ENCODE measurements around the gene SLAMF8. TPM values are rescaled to one million over a fixed set of nuclear protein-coding genes. Genes with fewer than 3 reads are reported as not detected.

The SLAMF8 gene
- total and polyA plus RNA-seq, 2 of the 8 experiments (the other 6 are each of a cell fraction or from before 2014, with no cell fraction given) = not detected

DNA sequence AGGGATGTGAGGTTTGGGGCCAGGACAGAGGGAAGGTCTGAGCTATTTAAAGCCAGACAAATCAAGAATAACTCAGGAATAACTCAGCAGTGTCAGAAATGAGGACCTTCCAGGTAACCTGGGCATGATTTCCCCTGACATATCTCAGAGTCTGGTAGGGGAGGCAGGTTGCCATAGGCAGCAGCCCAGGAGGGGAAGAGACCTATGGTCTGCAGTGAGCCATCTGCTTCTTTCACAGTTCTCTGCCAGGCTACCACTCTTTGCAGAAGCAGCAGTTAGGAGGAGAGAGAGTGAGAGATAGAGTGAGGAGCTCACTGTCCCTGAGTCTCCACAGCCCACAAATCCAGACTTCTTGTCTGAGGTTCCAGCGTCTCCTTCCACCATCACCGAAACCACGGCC is 42.1 kb downstream of the SLAMF8 start (continued):
- TF ChIP-seq, protein P1, sequence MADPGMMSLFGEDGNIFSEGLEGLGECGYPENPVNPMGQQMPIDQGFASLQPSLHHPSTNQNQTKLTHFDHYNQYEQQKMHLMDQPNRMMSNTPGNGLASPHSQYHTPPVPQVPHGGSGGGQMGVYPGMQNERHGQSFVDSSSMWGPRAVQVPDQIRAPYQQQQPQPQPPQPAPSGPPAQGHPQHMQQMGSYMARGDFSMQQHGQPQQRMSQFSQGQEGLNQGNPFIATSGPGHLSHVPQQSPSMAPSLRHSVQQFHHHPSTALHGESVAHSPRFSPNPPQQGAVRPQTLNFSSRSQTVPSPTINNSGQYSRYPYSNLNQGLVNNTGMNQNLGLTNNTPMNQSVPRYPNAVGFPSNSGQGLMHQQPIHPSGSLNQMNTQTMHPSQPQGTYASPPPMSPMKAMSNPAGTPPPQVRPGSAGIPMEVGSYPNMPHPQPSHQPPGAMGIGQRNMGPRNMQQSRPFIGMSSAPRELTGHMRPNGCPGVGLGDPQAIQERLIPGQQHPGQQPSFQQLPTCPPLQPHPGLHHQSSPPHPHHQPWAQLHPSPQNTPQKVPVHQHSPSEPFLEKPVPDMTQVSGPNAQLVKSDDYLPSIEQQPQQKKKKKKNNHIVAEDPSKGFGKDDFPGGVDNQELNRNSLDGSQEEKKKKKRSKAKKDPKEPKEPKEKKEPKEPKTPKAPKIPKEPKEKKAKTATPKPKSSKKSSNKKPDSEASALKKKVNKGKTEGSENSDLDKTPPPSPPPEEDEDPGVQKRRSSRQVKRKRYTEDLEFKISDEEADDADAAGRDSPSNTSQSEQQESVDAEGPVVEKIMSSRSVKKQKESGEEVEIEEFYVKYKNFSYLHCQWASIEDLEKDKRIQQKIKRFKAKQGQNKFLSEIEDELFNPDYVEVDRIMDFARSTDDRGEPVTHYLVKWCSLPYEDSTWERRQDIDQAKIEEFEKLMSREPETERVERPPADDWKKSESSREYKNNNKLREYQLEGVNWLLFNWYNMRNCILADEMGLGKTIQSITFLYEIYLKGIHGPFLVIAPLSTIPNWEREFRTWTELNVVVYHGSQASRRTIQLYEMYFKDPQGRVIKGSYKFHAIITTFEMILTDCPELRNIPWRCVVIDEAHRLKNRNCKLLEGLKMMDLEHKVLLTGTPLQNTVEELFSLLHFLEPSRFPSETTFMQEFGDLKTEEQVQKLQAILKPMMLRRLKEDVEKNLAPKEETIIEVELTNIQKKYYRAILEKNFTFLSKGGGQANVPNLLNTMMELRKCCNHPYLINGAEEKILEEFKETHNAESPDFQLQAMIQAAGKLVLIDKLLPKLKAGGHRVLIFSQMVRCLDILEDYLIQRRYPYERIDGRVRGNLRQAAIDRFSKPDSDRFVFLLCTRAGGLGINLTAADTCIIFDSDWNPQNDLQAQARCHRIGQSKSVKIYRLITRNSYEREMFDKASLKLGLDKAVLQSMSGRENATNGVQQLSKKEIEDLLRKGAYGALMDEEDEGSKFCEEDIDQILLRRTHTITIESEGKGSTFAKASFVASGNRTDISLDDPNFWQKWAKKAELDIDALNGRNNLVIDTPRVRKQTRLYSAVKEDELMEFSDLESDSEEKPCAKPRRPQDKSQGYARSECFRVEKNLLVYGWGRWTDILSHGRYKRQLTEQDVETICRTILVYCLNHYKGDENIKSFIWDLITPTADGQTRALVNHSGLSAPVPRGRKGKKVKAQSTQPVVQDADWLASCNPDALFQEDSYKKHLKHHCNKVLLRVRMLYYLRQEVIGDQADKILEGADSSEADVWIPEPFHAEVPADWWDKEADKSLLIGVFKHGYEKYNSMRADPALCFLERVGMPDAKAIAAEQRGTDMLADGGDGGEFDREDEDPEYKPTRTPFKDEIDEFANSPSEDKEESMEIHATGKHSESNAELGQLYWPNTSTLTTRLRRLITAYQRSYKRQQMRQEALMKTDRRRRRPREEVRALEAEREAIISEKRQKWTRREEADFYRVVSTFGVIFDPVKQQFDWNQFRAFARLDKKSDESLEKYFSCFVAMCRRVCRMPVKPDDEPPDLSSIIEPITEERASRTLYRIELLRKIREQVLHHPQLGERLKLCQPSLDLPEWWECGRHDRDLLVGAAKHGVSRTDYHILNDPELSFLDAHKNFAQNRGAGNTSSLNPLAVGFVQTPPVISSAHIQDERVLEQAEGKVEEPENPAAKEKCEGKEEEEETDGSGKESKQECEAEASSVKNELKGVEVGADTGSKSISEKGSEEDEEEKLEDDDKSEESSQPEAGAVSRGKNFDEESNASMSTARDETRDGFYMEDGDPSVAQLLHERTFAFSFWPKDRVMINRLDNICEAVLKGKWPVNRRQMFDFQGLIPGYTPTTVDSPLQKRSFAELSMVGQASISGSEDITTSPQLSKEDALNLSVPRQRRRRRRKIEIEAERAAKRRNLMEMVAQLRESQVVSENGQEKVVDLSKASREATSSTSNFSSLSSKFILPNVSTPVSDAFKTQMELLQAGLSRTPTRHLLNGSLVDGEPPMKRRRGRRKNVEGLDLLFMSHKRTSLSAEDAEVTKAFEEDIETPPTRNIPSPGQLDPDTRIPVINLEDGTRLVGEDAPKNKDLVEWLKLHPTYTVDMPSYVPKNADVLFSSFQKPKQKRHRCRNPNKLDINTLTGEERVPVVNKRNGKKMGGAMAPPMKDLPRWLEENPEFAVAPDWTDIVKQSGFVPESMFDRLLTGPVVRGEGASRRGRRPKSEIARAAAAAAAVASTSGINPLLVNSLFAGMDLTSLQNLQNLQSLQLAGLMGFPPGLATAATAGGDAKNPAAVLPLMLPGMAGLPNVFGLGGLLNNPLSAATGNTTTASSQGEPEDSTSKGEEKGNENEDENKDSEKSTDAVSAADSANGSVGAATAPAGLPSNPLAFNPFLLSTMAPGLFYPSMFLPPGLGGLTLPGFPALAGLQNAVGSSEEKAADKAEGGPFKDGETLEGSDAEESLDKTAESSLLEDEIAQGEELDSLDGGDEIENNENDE (IDR thresholded peaks at IDR 0.05; ENCODE audit: insufficient replicate concordance, low read length) = no peak
- TF ChIP-seq RAD21 (IDR thresholded peaks at IDR 0.05 in 1 of 2, conservative IDR thresholded peaks at IDR 0.05 in 1 of 2; ENCODE audit: low read depth in 2 of 2, low read length in 2 of 2) = no peak
- TF ChIP-seq, protein P2, sequence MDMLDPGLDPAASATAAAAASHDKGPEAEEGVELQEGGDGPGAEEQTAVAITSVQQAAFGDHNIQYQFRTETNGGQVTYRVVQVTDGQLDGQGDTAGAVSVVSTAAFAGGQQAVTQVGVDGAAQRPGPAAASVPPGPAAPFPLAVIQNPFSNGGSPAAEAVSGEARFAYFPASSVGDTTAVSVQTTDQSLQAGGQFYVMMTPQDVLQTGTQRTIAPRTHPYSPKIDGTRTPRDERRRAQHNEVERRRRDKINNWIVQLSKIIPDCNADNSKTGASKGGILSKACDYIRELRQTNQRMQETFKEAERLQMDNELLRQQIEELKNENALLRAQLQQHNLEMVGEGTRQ (IDR thresholded peaks at IDR 0.05; ENCODE audit: low read length) = no peak
- TF ChIP-seq CHD1 (IDR thresholded peaks at IDR 0.05; ENCODE audit: low read depth, low read length) = no peak
- no peak for TF ChIP-seq NRF1 (IDR thresholded peaks at IDR 0.05; ENCODE audit: low read depth, low read length)
- TF ChIP-seq POLR2AphosphoS5 (IDR thresholded peaks at IDR 0.05; ENCODE audit: low read depth, low read length) = no peak
- TF ChIP-seq JUND (IDR thresholded peaks at IDR 0.05; ENCODE audit: low read length) = no peak
- TF ChIP-seq, protein P3, sequence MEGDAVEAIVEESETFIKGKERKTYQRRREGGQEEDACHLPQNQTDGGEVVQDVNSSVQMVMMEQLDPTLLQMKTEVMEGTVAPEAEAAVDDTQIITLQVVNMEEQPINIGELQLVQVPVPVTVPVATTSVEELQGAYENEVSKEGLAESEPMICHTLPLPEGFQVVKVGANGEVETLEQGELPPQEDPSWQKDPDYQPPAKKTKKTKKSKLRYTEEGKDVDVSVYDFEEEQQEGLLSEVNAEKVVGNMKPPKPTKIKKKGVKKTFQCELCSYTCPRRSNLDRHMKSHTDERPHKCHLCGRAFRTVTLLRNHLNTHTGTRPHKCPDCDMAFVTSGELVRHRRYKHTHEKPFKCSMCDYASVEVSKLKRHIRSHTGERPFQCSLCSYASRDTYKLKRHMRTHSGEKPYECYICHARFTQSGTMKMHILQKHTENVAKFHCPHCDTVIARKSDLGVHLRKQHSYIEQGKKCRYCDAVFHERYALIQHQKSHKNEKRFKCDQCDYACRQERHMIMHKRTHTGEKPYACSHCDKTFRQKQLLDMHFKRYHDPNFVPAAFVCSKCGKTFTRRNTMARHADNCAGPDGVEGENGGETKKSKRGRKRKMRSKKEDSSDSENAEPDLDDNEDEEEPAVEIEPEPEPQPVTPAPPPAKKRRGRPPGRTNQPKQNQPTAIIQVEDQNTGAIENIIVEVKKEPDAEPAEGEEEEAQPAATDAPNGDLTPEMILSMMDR (IDR thresholded peaks at IDR 0.05; ENCODE audit: control extremely low read depth in 1 of 3, insufficient read depth in 1 of 3, low read depth in 1 of 3, low read length in 3 of 3) = no peak
